NCI-H1694 treated with DMSO at 0.1 percent for 48 hours (cell line): ENCODE measurements around the gene PPP1R12B.
"Not testable (repeated sequence)": the region's sequence is repeated elsewhere in the genome, so short reads cannot be mapped to it uniquely, and the experiment has no call there.

ENCODE experiments used
- DNase-seq: peaks from one replicate; lab custom pipeline; 2025; lab: John Stamatoyannopoulos, UW

Gene PPP1R12B

DNA sequence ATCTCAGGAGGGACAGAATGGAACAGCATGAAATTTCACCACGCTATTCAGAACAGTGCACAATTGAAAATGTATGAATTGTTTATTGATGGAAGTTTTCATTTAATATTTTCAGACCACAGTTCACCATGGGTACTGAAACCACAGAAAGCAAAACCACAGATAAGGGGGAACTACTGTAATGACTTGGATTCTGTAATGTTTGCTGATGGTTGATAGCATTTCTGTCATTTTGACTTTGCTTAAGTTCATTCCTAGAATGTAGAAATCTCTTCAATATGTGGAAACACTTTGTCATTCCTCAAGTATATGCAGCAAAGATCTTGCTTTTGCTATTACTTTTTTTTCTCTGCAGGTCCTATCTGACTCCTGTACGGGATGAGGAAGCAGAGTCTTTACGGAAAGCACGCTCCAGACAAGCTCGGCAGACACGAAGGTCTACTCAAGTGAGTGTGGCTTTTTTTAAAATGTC lies 139.7 kb downstream of the PPP1R12B start:
- not testable (repeated sequence) for DNase-seq

GRCh38 chr1:202489101-202489500 lies 140.6 kb downstream of the PPP1R12B start:
- DNase-seq, result not testable (repeated sequence)

- DNase-seq, result not testable (repeated sequence)
Measured at GRCh38 chr1:202493112-202493511, 144.6 kb downstream of the PPP1R12B start.

- no peak for DNase-seq
Measured at GRCh38 chr1:202498542-202498941, 150.0 kb downstream of the PPP1R12B start.

- DNase-seq, result not testable (repeated sequence)
Measured at GRCh38 chr1:202499997-202500396, 151.5 kb downstream of the PPP1R12B start.

DNA sequence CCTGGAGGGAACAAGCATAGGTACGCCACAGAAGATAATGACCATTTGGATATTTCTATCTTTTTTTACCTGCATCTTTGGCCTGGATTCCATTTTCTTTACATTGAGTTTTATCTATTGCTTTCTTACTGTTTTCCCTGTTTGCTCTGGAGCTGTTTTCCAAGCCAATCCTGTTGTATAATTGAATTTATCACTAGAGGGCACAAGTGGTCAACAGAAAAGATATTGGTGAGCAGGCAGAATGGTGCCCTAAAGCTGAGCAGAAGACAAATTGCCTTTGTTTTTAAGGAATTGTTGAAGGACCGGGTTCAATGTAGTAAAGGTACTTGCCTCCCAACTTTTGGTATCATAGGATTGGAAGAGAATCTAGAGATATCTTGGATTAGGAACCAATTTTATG lies 152.8 kb downstream of the PPP1R12B start:
- peak; percentile 32 for DNase-seq

GRCh38 chr1:202505356-202505755 lies 156.9 kb downstream of the PPP1R12B start:
- no peak for DNase-seq

DNA sequence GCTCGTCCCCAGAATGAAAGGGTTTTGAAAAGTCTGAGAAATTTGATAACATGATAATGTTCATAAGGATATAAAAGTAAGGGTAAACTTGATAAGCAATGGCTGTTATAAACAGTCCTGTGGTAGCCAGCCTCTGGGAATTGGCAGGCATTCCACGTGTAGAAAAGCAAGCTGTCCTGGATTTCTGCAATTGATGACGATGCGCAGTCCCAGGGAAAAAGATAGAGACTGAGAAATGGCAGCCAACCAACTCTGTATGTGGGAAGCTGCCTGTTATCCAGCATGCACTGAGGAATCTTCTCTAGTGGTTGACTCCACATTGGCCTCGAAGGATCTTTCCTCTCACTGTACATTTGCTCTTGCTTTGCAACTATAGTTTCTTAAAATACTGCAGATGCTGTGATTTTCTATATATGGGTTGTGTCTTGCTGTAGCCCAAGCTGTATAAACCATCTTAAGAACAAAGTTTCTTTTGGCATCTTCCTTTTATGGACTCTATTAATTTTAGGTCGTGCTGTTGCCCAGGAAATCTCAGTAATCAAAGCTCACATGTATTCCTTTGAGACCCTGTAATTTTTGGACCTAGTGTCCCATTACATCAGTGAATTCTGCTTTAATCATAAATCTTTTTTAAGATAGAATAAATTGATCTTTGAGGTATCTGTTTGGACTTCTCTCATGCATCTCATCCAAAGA lies 157.5 kb downstream of the PPP1R12B start:
- not testable (repeated sequence) for DNase-seq

DNA sequence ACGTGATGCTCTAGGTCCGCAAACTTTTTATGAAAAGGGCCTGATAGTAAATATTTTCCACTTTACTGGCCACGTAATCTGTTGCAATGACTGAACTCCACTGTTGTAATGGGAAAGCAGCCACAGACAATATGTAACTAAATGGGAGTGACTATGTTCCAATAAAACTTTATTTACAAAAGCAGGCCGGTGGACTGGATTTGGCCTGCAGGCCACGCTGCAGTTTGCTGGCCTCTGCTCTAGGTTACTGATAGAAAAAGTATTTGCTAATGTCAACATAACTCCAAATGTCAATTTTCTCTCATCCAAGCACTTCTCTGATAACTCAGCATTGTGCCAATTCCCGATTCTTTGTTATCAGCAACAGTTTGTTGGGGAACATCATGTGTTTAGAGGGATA lies 160.4 kb downstream of the PPP1R12B start:
- DNase-seq, result not testable (repeated sequence)

- not testable (repeated sequence) for DNase-seq
Measured at GRCh38 chr1:202513875-202514274, 165.4 kb downstream of the PPP1R12B start.

- DNase-seq, result no peak
Measured at GRCh38 chr1:202516434-202516877, 168.0 kb downstream of the PPP1R12B start.

GRCh38 chr1:202517146-202517545 lies 168.6 kb downstream of the PPP1R12B start:
- not testable (repeated sequence) for DNase-seq

- not testable (repeated sequence) for DNase-seq
Measured at GRCh38 chr1:202518180-202518579, 169.7 kb downstream of the PPP1R12B start.

- DNase-seq, result not testable (repeated sequence)
Measured at GRCh38 chr1:202518905-202519304, 170.4 kb downstream of the PPP1R12B start.

GRCh38 chr1:202520129-202520856 lies 171.8 kb downstream of the PPP1R12B start:
- DNase-seq, result not testable (repeated sequence)

DNA sequence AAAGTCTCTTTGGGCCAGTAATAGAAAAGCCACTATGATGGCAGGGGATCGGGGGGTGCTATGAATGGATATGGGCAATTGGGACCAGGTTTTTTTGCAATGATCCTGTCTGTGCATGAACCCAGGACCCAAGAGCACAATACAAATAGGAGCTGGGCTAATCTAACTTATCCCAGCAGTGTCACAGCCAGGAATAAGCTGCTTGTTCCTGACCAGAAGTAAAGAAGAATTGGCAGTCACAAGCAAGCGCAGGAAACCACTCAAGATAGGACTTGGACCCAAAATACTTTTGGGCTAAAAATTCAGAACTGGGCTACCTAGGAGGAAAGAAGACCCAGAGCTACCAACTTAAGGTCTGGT lies 172.3 kb downstream of the PPP1R12B start:
- DNase-seq, result not testable (repeated sequence)

DNA sequence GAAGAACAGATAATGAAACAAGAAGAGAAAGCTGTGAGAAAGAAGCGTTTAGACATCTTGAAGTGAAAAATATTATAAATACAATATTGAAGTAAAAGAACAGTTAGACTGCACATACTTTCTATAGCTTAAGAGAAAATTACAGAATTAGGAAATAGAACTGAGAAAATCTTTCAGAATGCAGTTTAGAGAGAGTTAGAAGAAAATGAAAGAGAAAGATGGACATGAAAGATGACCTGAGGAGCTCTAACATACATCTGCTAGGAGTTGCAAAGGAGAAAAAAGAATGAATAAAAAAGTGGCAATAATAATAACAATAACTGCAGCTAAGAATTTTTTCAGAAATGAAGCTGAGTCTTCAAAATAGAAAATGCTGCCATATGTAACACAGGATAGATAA lies 173.0 kb downstream of the PPP1R12B start:
- not testable (repeated sequence) for DNase-seq

DNA sequence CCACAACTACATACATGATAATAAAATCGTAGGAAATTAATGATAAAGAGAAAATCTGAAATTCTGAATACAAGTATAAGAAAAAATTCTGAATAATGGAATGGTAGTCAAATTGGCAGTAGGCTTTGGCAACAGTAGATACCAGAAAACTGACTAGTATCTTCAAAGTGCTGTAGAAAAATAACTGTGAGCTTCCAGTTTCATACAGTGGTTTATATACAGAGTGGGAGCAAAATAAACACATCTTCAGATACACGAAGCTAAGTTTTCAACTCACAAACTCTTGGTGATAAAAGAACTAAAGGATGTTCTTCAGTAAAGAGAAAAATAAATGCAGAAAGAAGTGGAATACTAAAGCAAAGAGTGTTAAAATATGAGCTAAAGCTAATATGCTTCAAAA lies 173.4 kb downstream of the PPP1R12B start:
- no peak for DNase-seq

- not testable (repeated sequence) for DNase-seq
Measured at GRCh38 chr1:202526056-202526455, 177.6 kb downstream of the PPP1R12B start.

DNA sequence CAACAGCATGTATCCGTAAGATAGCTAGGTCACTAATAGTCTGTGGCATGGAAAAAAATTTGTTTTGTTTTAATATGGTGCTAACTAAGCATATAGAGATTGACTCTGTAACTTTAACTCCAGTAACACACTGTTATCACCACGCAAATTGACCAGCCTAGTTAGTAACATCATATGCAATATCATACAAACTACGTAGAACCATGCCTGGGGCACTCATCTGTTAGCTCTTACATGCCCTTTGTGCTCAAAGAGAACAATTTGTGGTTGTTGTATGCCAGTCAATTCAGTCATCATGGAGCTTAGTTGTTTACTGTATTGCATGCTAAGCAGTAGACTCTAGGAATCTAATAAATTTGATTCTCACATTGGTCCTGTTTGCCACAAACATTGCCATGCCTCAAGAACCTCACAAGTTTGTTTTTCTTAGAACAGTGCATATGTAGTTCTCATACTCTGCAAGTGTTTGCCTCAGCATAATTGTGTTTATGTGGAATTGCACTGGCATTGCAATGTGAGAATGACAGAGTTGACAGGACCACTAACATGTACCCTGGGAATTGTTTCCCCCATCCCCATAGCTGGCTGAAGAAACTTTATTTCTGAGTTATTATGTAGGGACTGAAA lies 179.7 kb downstream of the PPP1R12B start:
- not testable (repeated sequence) for DNase-seq

GRCh38 chr1:202530686-202531085 lies 182.2 kb downstream of the PPP1R12B start:
- DNase-seq, result not testable (repeated sequence)

DNA sequence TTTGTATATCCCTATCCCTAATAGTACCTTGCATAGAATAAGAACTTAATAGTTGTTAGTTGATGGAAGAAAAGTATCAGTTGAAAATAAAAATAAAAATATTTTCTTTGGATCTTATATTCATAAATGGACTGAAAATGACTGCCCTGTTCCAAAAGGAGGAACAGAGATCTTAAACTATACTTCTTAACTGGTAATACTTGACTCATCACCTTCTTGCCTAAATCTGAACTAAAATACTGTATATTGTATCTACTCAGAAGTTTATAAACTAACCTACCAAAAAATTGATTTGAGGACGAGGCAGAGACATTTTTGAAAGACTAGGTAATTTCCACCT lies 182.9 kb downstream of the PPP1R12B start:
- no peak for DNase-seq
